ENCODE data around the gene ENOX2.

ENOX2 gene

GRCh38 chrX:130879869-130880268 is 23.1 kb downstream of the ENOX2 start:
- no peak overlapping the region for H3K4me3 ChIP-seq (ENCODE audit: low read depth, low read length)
- TF ChIP-seq CTCF (IDR thresholded peaks at IDR 0.05; ENCODE audit: borderline replicate concordance, insufficient read depth, low read depth, low read length), result no peak

- no peak overlapping the region for H3K4me3 ChIP-seq (ENCODE audit: low read depth, low read length)
- TF ChIP-seq CTCF (IDR thresholded peaks at IDR 0.05; ENCODE audit: borderline replicate concordance, insufficient read depth, low read depth, low read length), result no peak
Measured at GRCh38 chrX:130878350-130879341, 24.4 kb downstream of the ENOX2 start.

GRCh38 chrX:130877892-130878341 is 25.1 kb downstream of the ENOX2 start:
- no peak overlapping the region for H3K4me3 ChIP-seq (ENCODE audit: low read depth, low read length)
- no peak for TF ChIP-seq CTCF (IDR thresholded peaks at IDR 0.05; ENCODE audit: borderline replicate concordance, insufficient read depth, low read depth, low read length)

GRCh38 chrX:130876226-130876625 is 26.8 kb downstream of the ENOX2 start:
- H3K4me3 ChIP-seq (ENCODE audit: low read depth, low read length), result no peak overlapping the region
- no peak for TF ChIP-seq CTCF (IDR thresholded peaks at IDR 0.05; ENCODE audit: borderline replicate concordance, insufficient read depth, low read depth, low read length)

- no peak overlapping the region for H3K4me3 ChIP-seq (ENCODE audit: low read depth, low read length)
Measured at GRCh38 chrX:130874751-130875150, 28.3 kb downstream of the ENOX2 start.

GRCh38 chrX:130869239-130869638 is 33.8 kb downstream of the ENOX2 start:
- no peak overlapping the region for H3K4me3 ChIP-seq (ENCODE audit: low read depth, low read length)
- TF ChIP-seq CTCF (IDR thresholded peaks at IDR 0.05; ENCODE audit: borderline replicate concordance, insufficient read depth, low read depth, low read length), result no peak

More at GRCh38 chrX:130874751-130875150, 28.3 kb downstream of the ENOX2 start:
- no peak for TF ChIP-seq CTCF (IDR thresholded peaks at IDR 0.05; ENCODE audit: borderline replicate concordance, insufficient read depth, low read depth, low read length)

- TF ChIP-seq CTCF (IDR thresholded peaks at IDR 0.05; ENCODE audit: borderline replicate concordance, insufficient read depth, low read depth, low read length), result no peak
- no peak overlapping the region for H3K4me3 ChIP-seq (ENCODE audit: low read depth, low read length)
Measured at GRCh38 chrX:130861462-130861861, 41.5 kb downstream of the ENOX2 start.

All from GM12875 (cell line).